K562 (cell line): ENCODE results near the gene RPL19. TPM values are rescaled to one million over a fixed set of nuclear protein-coding genes. Genes with fewer than 3 reads are reported as not detected.
A peak's percentile ranks its signal among the peaks of the same experiment; 100 is the strongest.

Source experiments
- ATAC-seq: fragments of 200-7000 bp; cut with Tn5 transposase; 3 replicates; pipeline ENCODE4 v1.9.1; 2020; ENCODE audit warnings: moderate library complexity
- BruUV-seq: library from RNA; stranded (reverse); fragments of 400-500 nt; replicated peaks from 2 replicates; lab custom pipeline; 2021; lab: Mats Ljungman, UMichigan
- CTCF ChIA-PET: fragments of 300-600 bp; formaldehyde crosslinking; extraction: SDS; loops from one replicate; lab custom pipeline; 2021; ENCODE audit warnings: low intra/inter-chr PET ratio; lab: Yijun Ruan, JAX
- POLR2A ChIA-PET: fragments of 300-600, 350-650 bp; sonication (Branson Sonifier 250); formaldehyde crosslinking; extraction: SDS; loops from one replicate; lab custom pipeline; 2021; ENCODE audit warnings: antibody characterized with exemption, inconsistent platforms; lab: Yijun Ruan, JAX
- DNase-seq, 4 experiments: peaks; one replicate each; pipeline versions ENCODE4 v3.0.0 to v3.0.0-alpha.2; 2011 to 2018; ENCODE audit warnings: low spot score in 3 of 4, mixed read lengths in 3 of 4; ENCODE audit errors: extremely low read depth in 1 of 4
- FAIRE-seq: peaks from 2 replicates; lab custom pipeline; 2011; peaks lifted over from hg19 to GRCh38; lab: Jason Lieb, UNC
- H2AFZ ChIP-seq: 2 replicates; pipeline ENCODE4 v1.6.0; 2011; ENCODE audit warnings: low read depth, low read length, control low read depth, inconsistent platforms
- H3K27ac ChIP-seq: fragments of 200-600 bp; 3 replicates; pipeline ENCODE4 v1.8.0; 2011; ENCODE audit warnings: low read depth, mild to moderate bottlenecking, control low read depth, inconsistent platforms, low read length, moderate library complexity, mixed read lengths; ENCODE audit errors: extremely low read depth
- H3K27me3 ChIP-seq, 2 experiments: fragments of 300-600 bp in 1 of 2; 2 replicates in 1 of 2; 3 replicates in 1 of 2; pipeline versions ENCODE4 v1.6.0 to v1.8.0; 2011; ENCODE audit warnings: inconsistent platforms in 2 of 2, low read length in 2 of 2, mild to moderate bottlenecking in 1 of 2, mixed read lengths in 1 of 2, moderate library complexity in 1 of 2; ENCODE audit not compliant: control insufficient read depth in 2 of 2, insufficient read depth in 2 of 2
- H3K36me3 ChIP-seq: fragments of 300-600 bp; 3 replicates; pipeline ENCODE4 v1.8.0; 2011; ENCODE audit warnings: mild to moderate bottlenecking, low read length, inconsistent platforms; ENCODE audit not compliant: control insufficient read depth, insufficient read depth
- H3K4me1 ChIP-seq, 2 experiments: fragments of 200-600 bp in 1 of 2; replicated peaks in 1 of 2; 2 replicates in 1 of 2; 3 replicates in 1 of 2; pipeline versions ENCODE4 v1.5.1 to v1.8.0; 2011; ENCODE audit warnings: inconsistent platforms in 2 of 2, low read length in 2 of 2, mild to moderate bottlenecking in 1 of 2, mixed read lengths in 1 of 2, moderate library complexity in 1 of 2; ENCODE audit not compliant: control insufficient read depth in 2 of 2, insufficient read depth in 2 of 2
- H3K4me2 ChIP-seq: 2 replicates; pipeline ENCODE4 v1.6.1; 2011; ENCODE audit warnings: low read length, control low read depth, inconsistent platforms, mixed read lengths; ENCODE audit not compliant: insufficient read depth
- H3K4me3 ChIP-seq: fragments of 200-600 bp; sonication (generic), shearing (Covaris generic); 2 replicates; pipeline ENCODE4 v1.5.1; 2016; ENCODE audit warnings: control low read depth, inconsistent platforms
- H3K79me2 ChIP-seq: fragments of 200-600 bp; 3 replicates; pipeline ENCODE4 v1.8.0; 2011; ENCODE audit warnings: low read length, inconsistent platforms; ENCODE audit not compliant: control insufficient read depth, insufficient read depth
- H3K9ac ChIP-seq, 2 experiments: 2 replicates each; pipeline versions ENCODE4 v1.6.0 to v1.6.1; 2011; ENCODE audit warnings: low read depth in 2 of 2, low read length in 2 of 2, control low read depth in 1 of 2, inconsistent platforms in 1 of 2, mild to moderate bottlenecking in 1 of 2, mixed read lengths in 1 of 2; ENCODE audit not compliant: insufficient read depth in 1 of 2
- H3K9me1 ChIP-seq: one replicate; pipeline ENCODE4 v1.6.0; 2011; ENCODE audit warnings: inconsistent platforms, mild to moderate bottlenecking, low read length, moderate library complexity; ENCODE audit not compliant: control insufficient read depth, insufficient read depth
- H3K9me3 ChIP-seq: replicated peaks from 2 replicates; pipeline ENCODE4 v1.5.1; 2011; ENCODE audit warnings: low read depth, low read length, inconsistent platforms; ENCODE audit not compliant: control insufficient read depth, insufficient read depth
- H4K20me1 ChIP-seq: replicated peaks from 2 replicates; pipeline ENCODE4 v1.6.1; 2011; ENCODE audit warnings: low read length, inconsistent platforms, mixed read lengths; ENCODE audit not compliant: control insufficient read depth, insufficient read depth
- ATF4 ChIP-seq: fragments of 450-650 bp; formaldehyde crosslinking; IDR thresholded peaks from 2 replicates; pipeline ENCODE4 v1.4.0; 2022; ENCODE audit warnings: mild to moderate bottlenecking, moderate library complexity
- ATF6 ChIP-seq: sonication (generic); formaldehyde crosslinking; IDR thresholded peaks from 2 replicates; pipeline ENCODE4 v1.4.0; 2020; ENCODE audit warnings: mild to moderate bottlenecking, missing genetic modification reagents
- CBFB ChIP-seq: sonication (generic); formaldehyde crosslinking; IDR thresholded peaks from 2 replicates; pipeline ENCODE4 v1.4.0; 2020; ENCODE audit warnings: mild to moderate bottlenecking, missing genetic modification reagents
- HEY1 ChIP-seq: fragments of 250-450 bp; sonication (Bioruptor Pico); IDR thresholded peaks from 2 replicates; pipeline ENCODE4 v1.5.0; 2020; ENCODE audit warnings: mild to moderate bottlenecking, moderate library complexity, borderline replicate concordance
- PCBP1 ChIP-seq: fragments of 200-400 bp; formaldehyde crosslinking; IDR thresholded peaks from 2 replicates; pipeline ENCODE4 v1.6.1; 2018; ENCODE audit warnings: mild to moderate bottlenecking, low read depth, low read length; ENCODE audit not compliant: poor library complexity, severe bottlenecking
- PYGO2 ChIP-seq: fragments of 450-650 bp; IDR thresholded peaks from 2 replicates; pipeline ENCODE4 v1.6.1; 2016; ENCODE audit warnings: mild to moderate bottlenecking, missing genetic modification characterization, moderate library complexity, missing compliant biosample characterization
- SAFB ChIP-seq: fragments of 200-400 bp; formaldehyde crosslinking; IDR thresholded peaks from 2 replicates; pipeline ENCODE4 v1.6.1; 2017; ENCODE audit warnings: low read depth, low read length, borderline replicate concordance
- SIRT6 ChIP-seq: IDR thresholded peaks from one replicate; pipeline ENCODE4 v1.6.1; 2012; ENCODE audit warnings: low read depth, mild to moderate bottlenecking, control low read depth, inconsistent platforms, low read length, moderate library complexity
- TRIM25 ChIP-seq: fragments of 450-650 bp; IDR thresholded peaks from 2 replicates; pipeline ENCODE4 v1.7.0; 2016; ENCODE audit warnings: borderline replicate concordance
- ZNF263 ChIP-seq: sonication (generic); formaldehyde crosslinking; IDR thresholded peaks from 2 replicates; pipeline ENCODE4 v1.8.0; 2022; ENCODE audit warnings: mild to moderate bottlenecking, missing genetic modification reagents, borderline replicate concordance
- ZNF280B ChIP-seq: fragments of 250-450 bp; sonication (Bioruptor Pico); IDR thresholded peaks from 2 replicates; pipeline ENCODE4 v1.5.1; 2021; ENCODE audit warnings: mild to moderate bottlenecking
- ZNF398 ChIP-seq: fragments of 250-450 bp; sonication (Bioruptor Pico); IDR thresholded peaks from 2 replicates; pipeline ENCODE4 v1.8.0; 2021; ENCODE audit warnings: moderate library complexity, mild to moderate bottlenecking, inconsistent platforms
- WGBS: fragments of 100-300 bp; shearing (Covaris generic); methylation state at CpG from one replicate; pipeline ENCODE4 v1.1.6; 2016; ENCODE audit warnings: low coverage, mixed read lengths; ENCODE audit not compliant: insufficient coverage; ENCODE audit errors: missing lambda C conversion rate; 5-methylcytosine and 5-hydroxymethylcytosine counted together
- in situ Hi-C: fragments of 300-500 bp; cut with MboI; formaldehyde crosslinking; loops from 4 replicates; pipeline ENCODE4 v1.15.0; 2018; ENCODE audit warnings: inconsistent platforms, mixed read lengths
- intact Hi-C: fragments of 100-400 bp; cut with micrococcal nuclease; formaldehyde crosslinking; loops from 2 replicates; pipeline ENCODE4 v1.14.2; 2022
- polyA plus RNA-seq, 8 experiments: library from polyadenylated mRNA; depleted of rRNA in 4 of 8; stranded (reverse) in 5 of 8; unstranded in 3 of 8; fragments of >200 nt; fragmentation: Nextera tagmentation in 2 of 8; fragmentation: Illumina TruSeq in 1 of 8; extraction: Ambion mirVana in 2 of 8; extraction: Trizol in 1 of 8; gene quantifications; 2 replicates each; pipeline versions ENCODE4 v1.2.1 to v1.2.3, GENCODE V29; 2011 to 2014; ENCODE audit warnings: inconsistent platforms in 1 of 8, missing spikeins in 1 of 8
- total RNA-seq, 7 experiments: library from RNA; depleted of rRNA in 6 of 7; stranded (reverse); fragments of >200 nt in 6 of 7; fragmentation: Illumina TruSeq in 2 of 7; extraction: Trizol in 2 of 7; gene quantifications; 2 replicates each; pipeline versions ENCODE4 v1.2.1 to v1.2.3, GENCODE V29; 2011 to 2021; ENCODE audit warnings: low replicate concordance in 1 of 7

The RPL19 gene
- total and polyA plus RNA-seq, 9 of the 15 experiments (the other 6 are each of a cell fraction or from before 2014, with no cell fraction given): 2,263 to 4,614 (median 3,727) TPM

GRCh38 chr17:39225308-39225958 is 25.4 kb downstream of the RPL19 start, which contains the start of gene STAC2:
Gene STAC2, minus strand, starts transcription at chr17:39225945. Its CDS starts 443 bp downstream, at chr17:39225502.
- no peaks in the 10 kb centered on the region for H3K9me1 ChIP-seq
- H3K79me2 ChIP-seq: no peaks in the 10 kb centered on the region
- no peak within 1 kb of the TSS for H3K4me2 ChIP-seq
- FAIRE-seq (no peak), DNase-seq (no peak), ATAC-seq (peak; percentile 52)
- H3K36me3 ChIP-seq: no peaks in the 10 kb centered on the region
- H3K27ac ChIP-seq: no peak within 1 kb of the TSS
- in situ Hi-C loops: no loop called here
- no TSS peak for BruUV-seq
- no peaks in the 10 kb centered on the region for H3K9me3 ChIP-seq
- intact Hi-C loops: no loop called here
- H4K20me1 ChIP-seq: no peaks in the 10 kb centered on the region
- H3K4me3 ChIP-seq: peak within 1 kb of the TSS; percentile 15; the same call in 1 of the 2 replicates
- H2AFZ ChIP-seq: no peak within 1 kb of the TSS
- WGBS: 8% methylated on average over 5 of the region's 71 CpGs
- ChIA-PET CTCF (no interaction called here), POLR2A (interaction anchor here (1.0 kb wide), 1 partner anchor 26 kb away, joined by 3 read pairs; the partner anchor contains the start of gene RPL19)
- H3K27me3 ChIP-seq: peaks cover 6 to 35% of the 10 kb centered on the region in 2 experiments; a peak in 4 of 5 replicates
- no peak within 1 kb of the TSS for H3K9ac ChIP-seq
- peaks cover 2 to 29% of the 10 kb centered on the region in 2 experiments; a peak in 3 of 5 replicates for H3K4me1 ChIP-seq
- TF ChIP-seq ZNF398 (CRISPR knock-in tag): no peak
- TF ChIP-seq CBFB (CRISPR knock-in tag): no peak
- TF ChIP-seq ATF6 (CRISPR knock-in tag): no peak
- no peak for TF ChIP-seq TRIM25
- TF ChIP-seq ZNF263 (CRISPR knock-in tag): peak; percentile 81
- no peak for TF ChIP-seq SIRT6
- no peak for TF ChIP-seq ATF4 (CRISPR knock-in tag)
- TF ChIP-seq PYGO2 (tag): no peak
- no peak for TF ChIP-seq ZNF280B
- TF ChIP-seq SAFB: 0 out of 2 replicates have a peak, but pooled peaks have one; percentile 28
- peak; percentile 51 for TF ChIP-seq PCBP1
- TF ChIP-seq HEY1 (CRISPR knock-in tag): no peak
